22Rv1 (cell line): ENCODE measurements around the gene PIK3R1.

Experiments
- CTCF ChIP-seq: fragments of 450-650 bp; IDR thresholded peaks from 2 replicates; pipeline ENCODE4 v1.5.1; 2017; ENCODE audit warnings: mild to moderate bottlenecking
- ZFX ChIP-seq: fragments of 450-650 bp; IDR thresholded peaks from 2 replicates; pipeline ENCODE4 v1.6.1; 2017; ENCODE audit warnings: antibody characterized with exemption, borderline replicate concordance

DNA sequence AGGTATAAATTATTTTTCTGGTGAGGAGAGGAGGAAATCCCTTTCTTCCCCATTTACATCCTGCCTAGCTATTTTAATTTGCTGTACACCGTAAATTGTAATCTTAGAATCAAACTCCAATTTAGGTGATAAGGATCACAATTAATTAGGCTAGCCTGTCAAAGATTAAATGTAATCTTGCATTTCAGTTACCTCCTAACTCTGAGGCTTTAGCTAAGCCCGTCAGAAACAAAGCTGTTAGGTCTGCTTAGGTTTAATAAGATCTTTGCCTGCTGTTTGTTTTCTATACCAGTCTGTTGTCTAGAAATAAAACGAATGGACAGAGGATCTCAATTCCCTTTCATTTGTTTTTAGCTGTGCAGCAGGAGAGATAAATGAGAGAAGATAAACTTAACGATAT is 51.5 kb downstream of the PIK3R1 start:
- TF ChIP-seq CTCF (no peak), ZFX (no peak)
